Spinal cord (tissue), 10 donors: ENCODE results near the gene FXYD6. TPM values are rescaled to one million over a fixed set of nuclear protein-coding genes. Genes with fewer than 3 reads are reported as not detected.

ENCODE experiments used
- DNase-seq, 6 donors: peaks; one replicate each; pipeline versions ENCODE4 v3.0.0 to v3.0.0-alpha.2; 2013 to 2015; ENCODE audit warnings: low spot score in 6 of 6, low read depth in 4 of 6
- H3K27ac ChIP-seq: one replicate; pipeline ENCODE4 v1.5.1; 2013; ENCODE audit warnings: low read depth, low read length, control low read depth
- H3K27me3 ChIP-seq: one replicate; pipeline ENCODE4 v1.6.1; 2013; ENCODE audit warnings: low read length; ENCODE audit not compliant: control insufficient read depth, insufficient read depth
- H3K36me3 ChIP-seq: one replicate; pipeline ENCODE4 v1.6.1; 2013; ENCODE audit warnings: low read length; ENCODE audit not compliant: control insufficient read depth, insufficient read depth
- H3K4me1 ChIP-seq: one replicate; pipeline ENCODE4 v1.6.1; 2013; ENCODE audit warnings: low read length; ENCODE audit not compliant: control insufficient read depth, insufficient read depth
- H3K4me3 ChIP-seq: one replicate; pipeline ENCODE4 v1.5.1; 2013; ENCODE audit warnings: low read depth, low read length, control low read depth
- H3K9me3 ChIP-seq: one replicate; pipeline ENCODE4 v1.6.1; 2013; ENCODE audit warnings: low read length; ENCODE audit not compliant: control insufficient read depth, insufficient read depth
- WGBS: methylation state at CpG from one replicate; pipeline ENCODE4 v1.1.5; 2013; ENCODE audit warnings: missing lambda C conversion rate; ENCODE audit not compliant: insufficient coverage; 5-methylcytosine and 5-hydroxymethylcytosine counted together
- polyA plus RNA-seq, 2 donors: library from polyadenylated mRNA; unstranded; fragments of 120-200 nt; gene quantifications; one replicate each; pipeline ENCODE4 v1.2.1, GENCODE V29; 2013; ENCODE audit not compliant: insufficient read length in 2 of 2
- total RNA-seq, 2 donors: library from RNA; depleted of rRNA in 1 of 2; stranded (reverse); fragments of 120-200 nt in 1 of 2; fragments of >200 nt in 1 of 2; gene quantifications; one replicate each; pipeline versions ENCODE4 v1.2.3 to v1.2.4, GENCODE V29; 2013 to 2014
- donor health status: healthy.

FXYD6 gene
- total and polyA plus RNA-seq, 4 donors = 98.7 to 772 (median 490) TPM

DNA sequence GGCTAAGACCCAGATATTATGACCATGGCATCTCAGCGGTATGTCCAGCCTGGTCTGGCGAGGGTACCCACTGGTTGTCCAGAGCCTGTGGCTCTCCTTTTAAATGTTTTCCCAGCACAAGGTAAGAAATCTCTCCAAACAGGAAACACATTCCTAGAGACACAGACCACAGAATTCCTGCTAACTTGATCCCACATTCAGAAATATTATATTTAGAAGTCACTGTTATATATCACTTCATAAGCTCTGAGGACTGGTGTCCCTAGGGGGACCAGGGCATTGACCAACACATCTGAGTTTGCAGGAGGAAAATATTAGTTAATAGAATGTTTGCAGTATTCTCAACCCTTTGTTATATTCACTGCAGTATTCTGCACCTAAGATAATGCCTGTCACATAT is 29.7 kb upstream of the FXYD6 start:
- H3K36me3 ChIP-seq = no peaks in the 10 kb centered on the region
- no peak overlapping the region for H3K27ac ChIP-seq
- H3K27me3 ChIP-seq = no peaks in the 10 kb centered on the region
- no peaks in the 10 kb centered on the region for H3K9me3 ChIP-seq
- H3K4me1 ChIP-seq = peaks cover 10% of the 10 kb centered on the region
- H3K4me3 ChIP-seq = no peak overlapping the region
- 97% methylated on average over 2 of the region's 2 CpGs for WGBS
- no peak for DNase-seq

DNA sequence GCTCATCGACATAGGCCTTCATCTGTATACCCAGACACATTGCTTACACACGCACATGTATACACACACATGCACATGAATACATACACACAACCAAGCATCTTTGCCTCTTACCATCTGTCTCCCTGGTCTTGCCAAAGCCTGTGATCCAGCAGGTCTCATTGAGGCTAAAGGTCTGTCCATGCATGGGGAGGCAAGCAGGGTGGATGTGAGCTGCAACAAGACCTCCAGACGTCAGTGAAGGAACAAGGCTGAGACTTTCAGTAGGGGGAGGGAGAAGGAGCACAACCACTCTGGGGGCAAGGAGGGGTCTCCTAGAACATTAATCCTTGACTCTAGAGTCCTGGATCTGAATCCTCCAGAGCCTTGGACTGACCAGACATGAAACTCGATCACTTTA is 29.1 kb upstream of the FXYD6 start:
- H3K36me3 ChIP-seq = no peaks in the 10 kb centered on the region
- H3K4me3 ChIP-seq = no peak overlapping the region
- H3K27me3 ChIP-seq = no peaks in the 10 kb centered on the region
- H3K9me3 ChIP-seq = no peaks in the 10 kb centered on the region
- H3K4me1 ChIP-seq = peaks cover 14% of the 10 kb centered on the region
- no peak overlapping the region for H3K27ac ChIP-seq
- no peak for DNase-seq
- WGBS = 97% methylated on average over 3 of the region's 4 CpGs

DNA sequence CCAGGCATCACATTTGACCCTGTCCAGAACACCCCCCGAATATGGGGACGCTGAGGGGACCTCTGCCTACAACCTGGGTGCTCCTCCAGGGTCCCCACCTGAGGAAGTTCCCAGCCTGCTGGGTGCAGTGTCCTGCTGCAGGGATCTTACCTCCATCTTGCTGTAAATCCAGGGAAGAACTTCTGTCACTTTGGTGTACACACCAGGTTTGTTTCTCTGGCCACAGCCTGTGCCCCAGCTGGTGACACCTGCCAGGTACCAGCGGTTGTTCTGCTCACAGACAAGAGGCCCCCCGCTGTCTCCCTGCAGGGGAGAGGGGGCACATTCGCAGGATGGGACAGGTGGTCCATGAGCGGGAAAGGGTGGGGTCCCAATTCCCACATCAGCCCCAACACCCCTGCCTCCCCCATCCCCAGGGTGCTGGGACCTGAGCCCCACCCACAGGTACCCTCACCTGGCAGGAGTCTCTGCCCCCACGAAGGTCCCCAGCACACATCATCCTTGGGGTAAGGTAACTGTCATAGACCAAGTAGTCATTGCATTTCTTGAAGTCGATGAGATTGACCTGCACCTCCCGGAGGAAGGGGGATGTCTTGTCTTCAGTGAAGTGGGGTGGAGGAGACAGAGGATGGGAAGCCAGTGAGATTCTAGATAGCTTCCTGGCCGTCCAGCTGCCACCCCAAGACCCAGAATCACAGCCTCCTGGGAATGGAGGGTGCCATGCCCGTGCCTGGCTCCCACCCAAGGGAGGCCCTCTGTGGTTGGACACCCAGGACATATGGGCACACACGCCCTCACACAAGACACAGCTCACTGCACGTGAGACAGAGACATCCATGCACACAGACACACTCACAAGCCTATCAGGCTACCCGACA is 27.3 kb upstream of the FXYD6 start:
- Histone ChIP-seq H3K36me3 (no peaks in the 10 kb centered on the region), H3K27me3 (no peaks in the 10 kb centered on the region)
- WGBS = 82% methylated on average over 11 of the region's 14 CpGs

GRCh38 chr11:117902001-117902845 is 25.8 kb upstream of the FXYD6 start:
- no peak for DNase-seq
- 90% methylated on average over 8 of the region's 13 CpGs for WGBS
- no peak overlapping the region for H3K27ac ChIP-seq
- no peaks in the 10 kb centered on the region for H3K27me3 ChIP-seq
- H3K36me3 ChIP-seq = no peaks in the 10 kb centered on the region
- no peaks in the 10 kb centered on the region for H3K9me3 ChIP-seq
- peaks cover 10% of the 10 kb centered on the region for H3K4me1 ChIP-seq
- no peak overlapping the region for H3K4me3 ChIP-seq

More for the DNA sequence above, 27.3 kb upstream of the FXYD6 start:
- H3K4me3 ChIP-seq = no peak overlapping the region
- DNase-seq = no peak
- no peaks in the 10 kb centered on the region for H3K9me3 ChIP-seq
- H3K4me1 ChIP-seq = peaks cover 14% of the 10 kb centered on the region
- no peak overlapping the region for H3K27ac ChIP-seq

DNA sequence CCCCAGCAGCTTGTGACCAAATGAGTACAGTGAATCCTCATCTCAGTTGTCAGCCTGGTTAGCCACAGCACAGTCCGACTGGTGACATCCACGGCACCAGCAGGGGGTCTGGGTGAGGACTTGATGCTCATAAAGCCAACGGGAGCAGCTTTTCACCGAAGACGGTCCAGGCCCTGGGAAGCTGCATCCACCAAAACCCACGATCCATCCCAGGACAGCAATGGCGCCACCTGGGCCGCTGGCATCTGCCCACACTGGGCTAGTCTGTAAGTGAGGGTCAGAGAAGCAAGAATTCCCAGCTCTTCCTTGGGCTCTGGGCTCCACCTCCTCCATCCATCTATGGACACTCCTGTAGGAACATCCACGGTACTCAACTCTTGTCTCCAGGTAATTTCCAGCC is 25.1 kb upstream of the FXYD6 start:
- DNase-seq = no peak
- no peaks in the 10 kb centered on the region for H3K9me3 ChIP-seq
- 94% methylated on average over 8 of the region's 9 CpGs for WGBS
- H3K36me3 ChIP-seq = no peaks in the 10 kb centered on the region
- H3K27me3 ChIP-seq = no peaks in the 10 kb centered on the region
- H3K4me3 ChIP-seq = no peak overlapping the region
- H3K27ac ChIP-seq = no peak overlapping the region
- H3K4me1 ChIP-seq = peaks cover 8% of the 10 kb centered on the region

GRCh38 chr11:117900720-117901440 is 24.4 kb upstream of the FXYD6 start:
- Histone ChIP-seq H3K9me3 (no peaks in the 10 kb centered on the region), H3K4me3 (no peak overlapping the region), H3K36me3 (no peaks in the 10 kb centered on the region), H3K4me1 (peaks cover 8% of the 10 kb centered on the region), H3K27me3 (no peaks in the 10 kb centered on the region), H3K27ac (no peak overlapping the region)
- no peak for DNase-seq
- 81% methylated on average over 11 of the region's 11 CpGs for WGBS

- H3K9me3 ChIP-seq = no peaks in the 10 kb centered on the region
- no peak for DNase-seq
- 85% methylated on average over 4 of the region's 4 CpGs for WGBS
- no peaks in the 10 kb centered on the region for H3K27me3 ChIP-seq
- H3K4me3 ChIP-seq = no peak overlapping the region
- H3K27ac ChIP-seq = no peak overlapping the region
- no peaks in the 10 kb centered on the region for H3K36me3 ChIP-seq
- peaks cover 8% of the 10 kb centered on the region for H3K4me1 ChIP-seq
Observed at GRCh38 chr11:117900121-117900648, 23.7 kb upstream of the FXYD6 start.

DNA sequence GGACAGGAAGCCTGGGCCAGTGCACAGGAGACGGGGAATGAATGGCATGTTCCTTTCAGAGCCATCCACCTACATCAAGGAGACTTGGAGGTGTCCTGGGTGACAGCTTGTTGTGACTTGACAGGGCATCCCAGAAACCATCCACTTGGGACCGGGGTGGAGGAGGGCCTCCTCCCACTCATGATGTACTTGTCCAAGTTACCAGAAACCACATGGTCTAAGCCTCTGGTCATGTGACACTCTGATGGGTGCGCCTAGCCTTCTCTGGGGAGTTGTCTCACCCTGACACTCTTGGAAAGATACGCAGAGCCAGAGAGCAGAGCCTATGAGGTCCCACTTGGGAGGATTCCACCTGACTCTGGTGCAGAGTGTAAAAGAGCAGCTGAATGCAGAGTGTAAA is 21.6 kb upstream of the FXYD6 start:
- no peak overlapping the region for H3K27ac ChIP-seq
- H3K4me1 ChIP-seq = peaks cover 8% of the 10 kb centered on the region
- H3K9me3 ChIP-seq = no peaks in the 10 kb centered on the region
- no peaks in the 10 kb centered on the region for H3K27me3 ChIP-seq
- H3K36me3 ChIP-seq = no peaks in the 10 kb centered on the region
- 85% methylated on average over 3 of the region's 4 CpGs for WGBS
- no peak overlapping the region for H3K4me3 ChIP-seq
- DNase-seq = no peak

GRCh38 chr11:117892651-117893050 is 16.2 kb upstream of the FXYD6 start:
- no CpG with 5 or more reads among the region's 3 CpGs for WGBS
- peaks cover 2% of the 10 kb centered on the region for H3K9me3 ChIP-seq
- no peak for DNase-seq
- no peak overlapping the region for H3K27ac ChIP-seq
- H3K4me1 ChIP-seq = no peaks in the 10 kb centered on the region
- no peaks in the 10 kb centered on the region for H3K36me3 ChIP-seq
- H3K27me3 ChIP-seq = no peaks in the 10 kb centered on the region
- no peak overlapping the region for H3K4me3 ChIP-seq
